GM10248 (cell line): ENCODE results near the gene STAT3.

Experiments used
- CTCF ChIA-PET: fragments of 300-600 bp; sonication (Branson Sonifier 250); formaldehyde crosslinking; extraction: SDS; loops from one replicate; lab custom pipeline; 2021; ENCODE audit warnings: antibody characterized with exemption; lab: Yijun Ruan, JAX
- POLR2A ChIA-PET: fragments of 350-650 bp; sonication (Branson Sonifier 250); formaldehyde crosslinking; extraction: SDS; loops from one replicate; lab custom pipeline; 2020; ENCODE audit warnings: antibody characterized with exemption; lab: Yijun Ruan, JAX
- DNase-seq: peaks from one replicate; pipeline ENCODE4 v3.0.0; 2012; ENCODE audit errors: extremely low spot score
- TF ChIP-seq, protein P1 (sequence below): IDR thresholded peaks from 2 replicates; pipeline ENCODE4 v1.5.1; 2012; ENCODE audit warnings: mild to moderate bottlenecking, low read depth; ENCODE audit errors: extremely low read depth, missing control alignments, control extremely low read depth

STAT3 gene

DNA sequence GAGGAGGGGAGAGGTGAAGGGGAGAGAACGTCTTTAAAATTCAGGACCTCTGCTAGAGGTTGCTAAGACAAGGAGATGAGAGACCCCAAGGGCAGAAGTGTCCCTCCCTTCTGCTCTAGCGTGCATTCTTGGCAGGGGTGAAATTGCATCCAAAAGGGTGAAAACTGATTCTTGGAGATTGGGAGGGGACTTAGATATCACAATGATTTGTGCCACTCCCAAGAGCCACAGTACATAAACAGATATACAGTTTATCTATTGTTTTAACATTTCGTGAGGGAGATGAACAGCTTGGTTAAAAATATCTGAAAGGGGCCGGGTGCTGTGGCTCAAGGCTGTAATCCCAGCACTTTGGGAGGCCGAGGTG, 22.1 kb upstream of the STAT3 start:
- ChIA-PET POLR2A (no interaction called here), CTCF (interaction anchor here (1.2 to 30.0 kb wide), 5 partner anchors 16 to 188 kb away, joined by 3 to 890 read pairs (median 4); no protein-coding TSS in a partner anchor)
- TF ChIP-seq, protein P1, sequence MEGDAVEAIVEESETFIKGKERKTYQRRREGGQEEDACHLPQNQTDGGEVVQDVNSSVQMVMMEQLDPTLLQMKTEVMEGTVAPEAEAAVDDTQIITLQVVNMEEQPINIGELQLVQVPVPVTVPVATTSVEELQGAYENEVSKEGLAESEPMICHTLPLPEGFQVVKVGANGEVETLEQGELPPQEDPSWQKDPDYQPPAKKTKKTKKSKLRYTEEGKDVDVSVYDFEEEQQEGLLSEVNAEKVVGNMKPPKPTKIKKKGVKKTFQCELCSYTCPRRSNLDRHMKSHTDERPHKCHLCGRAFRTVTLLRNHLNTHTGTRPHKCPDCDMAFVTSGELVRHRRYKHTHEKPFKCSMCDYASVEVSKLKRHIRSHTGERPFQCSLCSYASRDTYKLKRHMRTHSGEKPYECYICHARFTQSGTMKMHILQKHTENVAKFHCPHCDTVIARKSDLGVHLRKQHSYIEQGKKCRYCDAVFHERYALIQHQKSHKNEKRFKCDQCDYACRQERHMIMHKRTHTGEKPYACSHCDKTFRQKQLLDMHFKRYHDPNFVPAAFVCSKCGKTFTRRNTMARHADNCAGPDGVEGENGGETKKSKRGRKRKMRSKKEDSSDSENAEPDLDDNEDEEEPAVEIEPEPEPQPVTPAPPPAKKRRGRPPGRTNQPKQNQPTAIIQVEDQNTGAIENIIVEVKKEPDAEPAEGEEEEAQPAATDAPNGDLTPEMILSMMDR, result no peak
- no peak for DNase-seq

DNA sequence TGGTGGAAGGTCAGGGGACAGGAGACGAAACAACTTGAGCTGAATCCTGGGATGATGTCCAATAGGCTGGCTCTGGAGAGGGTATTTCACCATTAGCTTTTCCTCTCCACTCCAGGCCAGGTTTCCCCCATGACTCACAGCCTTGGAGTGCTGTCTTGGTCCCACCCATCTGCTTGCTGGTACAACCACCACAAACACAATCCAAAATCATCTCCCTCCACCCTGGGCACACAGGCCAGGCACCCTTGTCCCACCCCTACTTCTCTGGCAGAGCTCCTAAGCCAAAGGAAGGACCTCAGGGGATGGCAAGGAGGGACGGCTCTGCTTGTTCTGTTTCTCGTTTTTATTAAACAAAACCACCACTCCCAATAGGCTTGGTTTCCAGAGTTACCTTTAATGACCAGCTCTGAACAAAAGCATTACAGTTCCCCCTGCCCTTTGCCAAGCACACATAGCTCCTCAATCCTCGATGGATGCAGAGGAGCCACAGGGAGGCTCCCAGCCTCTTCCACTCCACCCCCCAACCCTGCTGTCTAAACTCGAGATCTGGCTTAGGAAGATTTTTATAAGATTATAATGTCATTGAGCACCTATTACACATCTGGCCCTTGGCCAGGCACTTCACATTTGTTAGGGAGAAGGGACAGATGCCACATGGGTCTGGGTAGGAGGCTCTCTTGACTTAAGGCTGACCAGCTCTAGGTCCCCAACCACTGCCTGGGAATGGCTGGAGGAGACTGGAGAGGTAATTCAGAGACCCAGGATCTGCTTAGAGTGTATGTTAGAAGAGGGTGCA, 21.5 kb upstream of the STAT3 start:
- DNase-seq, result no peak
- TF ChIP-seq, protein P1, result no peak
- CTCF ChIA-PET, result interaction anchor here (1.0 to 30.0 kb wide), 7 partner anchors 14 to 187 kb away, joined by 3 to 890 read pairs (median 4); partner anchors contain the start of gene CAVIN1
- POLR2A ChIA-PET, result no interaction called here

DNA sequence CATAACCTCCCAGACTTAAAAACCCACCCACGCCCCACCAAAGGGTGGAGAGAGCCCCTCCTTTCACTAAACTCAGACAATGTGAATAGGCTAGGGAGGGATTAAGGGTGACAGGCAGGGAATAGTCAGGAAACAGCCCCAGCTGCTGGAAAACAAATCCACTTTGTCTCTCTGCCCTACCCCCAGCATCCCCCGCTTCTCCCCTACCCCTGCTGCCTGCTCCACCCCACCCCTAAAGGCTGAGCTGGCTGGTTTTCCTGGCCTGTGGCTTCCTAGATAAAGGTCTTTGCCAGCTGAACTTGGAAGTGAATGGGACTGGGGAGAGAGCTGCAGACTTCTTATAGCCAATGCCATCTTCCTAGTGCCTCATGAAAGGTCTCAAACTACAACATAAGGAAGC, 19.8 kb upstream of the STAT3 start:
- no peak for DNase-seq
- TF ChIP-seq, protein P1, result no peak
- ChIA-PET POLR2A (interaction anchor here (0.6 kb wide), 1 partner anchor 12 kb away, joined by 3 read pairs; no protein-coding TSS in a partner anchor), CTCF (interaction anchor here (0.6 to 30.0 kb wide), 10 partner anchors 10 to 383 kb away, joined by 3 to 890 read pairs (median 6); partner anchors contain the start of genes CAVIN1 and STAT3)

DNA sequence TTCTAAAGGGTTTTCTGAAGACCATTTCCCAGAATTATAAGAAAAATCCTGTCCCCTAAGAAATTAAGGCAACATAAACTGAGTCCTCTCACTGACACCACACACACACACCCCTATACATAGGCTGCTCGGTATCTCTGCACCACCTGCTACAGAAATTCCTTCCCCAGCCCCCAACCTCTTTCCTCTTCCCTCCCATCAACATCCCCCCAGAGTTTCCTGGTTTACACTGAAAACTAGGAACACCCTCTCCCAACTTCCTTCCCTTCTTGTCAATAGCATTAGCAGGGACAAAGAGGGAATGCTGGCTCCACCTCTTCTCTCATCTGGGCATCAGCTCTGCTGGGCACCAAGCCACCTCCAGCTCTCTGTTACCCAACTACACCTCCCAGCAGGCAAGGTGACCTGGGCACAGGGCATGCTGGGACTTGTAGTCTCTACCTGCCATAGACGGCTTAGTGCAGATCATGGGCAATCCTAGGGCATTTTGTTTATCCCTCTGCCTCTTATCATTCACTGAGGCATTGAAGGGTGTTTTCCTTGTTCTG, 19.1 kb upstream of the STAT3 start:
- TF ChIP-seq, protein P1, result no peak
- peak; percentile 73 for DNase-seq
- POLR2A ChIA-PET, result interaction anchor here (0.6 to 1.3 kb wide), 2 partner anchors 19 to 95 kb away, joined by 4 to 6 read pairs; partner anchors contain the start of gene STAT3
- CTCF ChIA-PET, result interaction anchor here (0.6 to 30.0 kb wide), 25 partner anchors 8 to 382 kb away, joined by 3 to 890 read pairs (median 5); partner anchors contain the start of genes CAVIN1 and STAT3

DNA sequence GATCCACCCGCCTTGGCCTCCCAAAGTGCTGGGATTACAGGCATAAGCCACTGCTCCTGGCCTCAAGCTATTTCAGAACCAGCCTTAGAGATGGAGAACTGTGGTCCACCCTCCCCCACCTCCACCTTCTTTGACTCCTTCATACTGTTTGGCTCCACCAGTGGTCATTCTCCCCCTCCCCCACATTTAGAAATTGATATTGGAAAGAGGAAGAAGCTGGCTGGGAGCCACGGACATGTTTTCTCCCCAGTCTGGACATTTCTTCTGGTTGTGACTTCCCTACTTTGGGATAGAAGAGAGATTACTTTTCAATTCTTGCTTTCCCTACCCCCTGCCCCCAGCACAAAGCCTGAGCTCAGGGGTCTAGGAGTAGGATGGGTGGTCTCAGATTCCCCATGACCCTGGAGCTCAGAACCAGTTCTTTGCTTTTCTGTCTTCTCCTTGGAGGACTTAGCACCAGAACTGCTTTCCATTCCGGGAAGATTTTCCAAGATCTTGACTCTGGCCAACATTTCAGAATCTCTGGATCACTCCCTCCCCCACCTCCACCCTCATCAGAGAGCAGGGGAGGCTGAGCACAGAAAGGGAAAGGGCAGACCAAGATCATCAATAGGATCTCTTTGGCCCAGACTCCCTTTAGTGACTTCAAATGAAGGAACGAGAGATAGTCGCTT, 18.5 kb upstream of the STAT3 start:
- CTCF ChIA-PET, result interaction anchor here (0.7 to 30.0 kb wide), 40 partner anchors 8 to 335 kb away, joined by 3 to 890 read pairs (median 4); partner anchors contain the start of gene STAT3
- TF ChIP-seq, protein P1, result no peak
- POLR2A ChIA-PET, result interaction anchor here (0.6 to 1.3 kb wide), 2 partner anchors 18 to 96 kb away, joined by 4 to 6 read pairs; partner anchors contain the start of gene STAT3
- no peak for DNase-seq
